Ishikawa (cell line): ENCODE measurements around the gene PRDM16.

ENCODE experiments used
- TAF1 ChIP-seq: IDR thresholded peaks from 2 replicates; pipeline ENCODE4 v1.6.1; 2012; ENCODE audit warnings: low read depth, mild to moderate bottlenecking
- TF ChIP-seq, protein P1 (sequence below): IDR thresholded peaks from 2 replicates; pipeline ENCODE4 v1.6.1; 2012

DNA sequence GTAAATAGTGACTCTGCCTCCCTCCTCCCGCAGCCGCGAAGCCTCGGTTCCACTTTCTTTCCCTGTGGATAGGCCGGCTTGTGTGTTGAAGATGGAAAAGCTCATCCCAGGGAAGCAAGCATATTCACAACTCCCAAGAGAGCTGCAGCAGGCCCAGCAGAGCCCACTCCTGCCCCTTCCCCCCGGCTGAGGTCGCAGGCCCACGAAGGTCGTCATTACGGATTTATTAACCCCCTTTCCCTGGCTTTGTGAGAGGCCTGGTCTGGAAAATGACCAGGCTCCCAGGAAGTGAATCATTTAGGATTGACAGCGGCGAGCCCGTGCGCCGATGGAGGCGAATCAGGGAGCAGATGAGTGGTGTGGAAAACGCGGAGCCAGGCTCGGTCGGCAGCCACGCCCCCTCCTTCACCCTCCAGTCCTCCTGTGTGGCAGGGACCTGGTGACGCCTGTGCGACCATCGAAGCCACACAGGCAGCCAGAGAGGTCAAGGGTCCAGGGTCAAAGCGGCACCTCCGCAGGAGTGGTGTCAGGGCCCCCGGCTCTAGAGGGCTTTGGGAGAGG is 93.4 kb downstream of the PRDM16 start:
- TF ChIP-seq TAF1, result no peak
- TF ChIP-seq, protein P1, sequence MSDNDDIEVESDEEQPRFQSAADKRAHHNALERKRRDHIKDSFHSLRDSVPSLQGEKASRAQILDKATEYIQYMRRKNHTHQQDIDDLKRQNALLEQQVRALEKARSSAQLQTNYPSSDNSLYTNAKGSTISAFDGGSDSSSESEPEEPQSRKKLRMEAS, result no peak
